Large intestine (tissue), 3 donors: ENCODE data around the gene MIP. TPM values are rescaled to one million over a fixed set of nuclear protein-coding genes. Genes with fewer than 3 reads are reported as not detected.
"Not testable (repeated sequence)": the region's sequence is repeated elsewhere in the genome, so short reads cannot be mapped to it uniquely, and the experiment has no call there.

Experiments
- DNase-seq, 2 donors: peaks; one replicate each; pipeline versions ENCODE4 v3.0.0 to v3.0.0-alpha.2; 2013
- H3K27ac ChIP-seq: one replicate; pipeline ENCODE4 v1.5.1; 2013; ENCODE audit warnings: low read length
- H3K27me3 ChIP-seq: 2 replicates; pipeline ENCODE4 v1.6.1; 2013; ENCODE audit warnings: low read length; ENCODE audit not compliant: control insufficient read depth, insufficient read depth
- H3K36me3 ChIP-seq: 2 replicates; pipeline ENCODE4 v1.6.1; 2013; ENCODE audit warnings: low read length; ENCODE audit not compliant: control insufficient read depth, insufficient read depth
- H3K4me1 ChIP-seq: one replicate; pipeline ENCODE4 v1.6.1; 2013; ENCODE audit warnings: low read length; ENCODE audit not compliant: control insufficient read depth, insufficient read depth
- H3K4me3 ChIP-seq: one replicate; pipeline ENCODE4 v1.5.1; 2013; ENCODE audit warnings: low read length
- H3K9me3 ChIP-seq: one replicate; pipeline ENCODE4 v1.6.1; 2013; ENCODE audit warnings: mild to moderate bottlenecking, low read depth, low read length, moderate library complexity; ENCODE audit not compliant: control insufficient read depth
- WGBS: methylation state at CpG from one replicate; pipeline ENCODE4 v1.1.5; 2013; ENCODE audit warnings: low lambda C conversion rate; ENCODE audit not compliant: insufficient coverage; 5-methylcytosine and 5-hydroxymethylcytosine counted together
- polyA plus RNA-seq: library from polyadenylated mRNA; unstranded; fragments of 120-200 nt; gene quantifications from one replicate; pipeline ENCODE4 v1.2.1, GENCODE V29; 2013

The MIP gene
- polyA plus RNA-seq, 1 donor = 0.24 TPM

- no peaks in the 10 kb centered on the region for H3K9me3 ChIP-seq
- H3K4me3 ChIP-seq = no peak overlapping the region
- peaks cover 5% of the 10 kb centered on the region for H3K4me1 ChIP-seq
- no peaks in the 10 kb centered on the region for H3K27me3 ChIP-seq
- peak; percentile 22 to 61 for DNase-seq
- no CpG with 5 or more reads among the region's 5 CpGs for WGBS
- H3K27ac ChIP-seq = no peak overlapping the region
- no peaks in the 10 kb centered on the region for H3K36me3 ChIP-seq
Observed at GRCh38 chr12:56408799-56409417, 45.5 kb downstream of the MIP start.

- H3K27me3 ChIP-seq, H3K27ac ChIP-seq: not testable (repeated sequence)
- WGBS = no CpG with 5 or more reads among the region's 3 CpGs
Observed at GRCh38 chr12:56404227-56404626, 50.2 kb downstream of the MIP start.

DNA sequence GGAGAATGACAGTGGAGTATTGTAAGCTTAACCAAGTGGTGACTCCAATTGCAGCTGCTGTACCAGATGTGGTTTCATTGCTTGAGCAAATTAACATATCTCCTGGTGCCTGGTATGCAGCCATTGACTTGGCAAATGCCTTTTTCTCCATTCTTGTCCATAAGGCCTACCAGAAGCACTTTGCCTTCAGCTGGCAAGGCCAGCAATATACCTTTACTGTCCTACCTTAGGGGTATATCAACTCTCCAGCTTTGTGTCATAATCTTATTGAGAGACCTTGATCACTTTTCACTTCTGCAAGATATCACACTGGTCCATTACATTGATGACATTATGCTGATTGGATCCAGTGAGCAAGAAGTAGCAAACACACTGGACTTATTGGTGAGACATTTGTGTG lies 52.8 kb downstream of the MIP start:
- not testable (repeated sequence) for H3K36me3 ChIP-seq, H3K27me3 ChIP-seq, DNase-seq, H3K9me3 ChIP-seq, H3K4me3 ChIP-seq, H3K4me1 ChIP-seq, H3K27ac ChIP-seq

More at GRCh38 chr12:56404227-56404626, 50.2 kb downstream of the MIP start:
- not testable (repeated sequence) for H3K9me3 ChIP-seq, H3K4me3 ChIP-seq, H3K4me1 ChIP-seq, DNase-seq, H3K36me3 ChIP-seq

DNA sequence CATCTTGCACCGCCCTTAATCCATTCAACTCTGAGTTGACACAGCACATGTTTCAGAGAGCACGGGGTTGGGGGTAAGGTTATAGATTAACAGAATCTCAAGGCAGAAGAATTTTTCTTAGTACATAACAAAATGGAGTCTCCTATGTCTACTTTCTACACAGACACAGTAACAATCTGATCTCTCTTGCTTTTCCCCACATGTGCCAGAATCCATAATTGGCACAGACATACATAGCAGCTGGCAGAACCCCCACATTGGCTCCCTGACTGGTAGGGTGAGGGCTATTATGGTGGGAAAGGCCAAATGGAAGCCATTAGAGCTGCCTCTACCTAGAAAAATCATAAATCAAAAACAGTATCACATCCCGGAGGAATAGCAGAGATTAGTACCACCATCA lies 53.3 kb downstream of the MIP start:
- DNase-seq, H3K4me3 ChIP-seq, H3K27ac ChIP-seq, H3K9me3 ChIP-seq, H3K4me1 ChIP-seq, H3K36me3 ChIP-seq, H3K27me3 ChIP-seq: not testable (repeated sequence)
- WGBS = no CpG with 5 or more reads among the region's 3 CpGs

Other genes with a start within 250 kb of the MIP start
- gene RNF41, start 232.7 kb downstream of the MIP start, polyA plus RNA-seq = 32.2 TPM
- gene NABP2, start 230.3 kb downstream of the MIP start, polyA plus RNA-seq = 29.1 TPM
- gene SLC39A5, start 224.6 kb downstream of the MIP start, polyA plus RNA-seq = 524 TPM
- 25.1 TPM for gene ANKRD52, start 196.3 kb downstream of the MIP start, polyA plus RNA-seq
- gene COQ10A, start 187.7 kb downstream of the MIP start, polyA plus RNA-seq = 12.1 TPM
- 143 TPM for gene CS, start 154.3 kb downstream of the MIP start, polyA plus RNA-seq
- 179 TPM for gene CNPY2, start 138.7 kb downstream of the MIP start, polyA plus RNA-seq
- gene PAN2, start 120.7 kb downstream of the MIP start, polyA plus RNA-seq = 85.5 TPM
- gene IL23A, start 115.8 kb downstream of the MIP start, polyA plus RNA-seq = 0.75 TPM
- gene STAT2, start 94.5 kb downstream of the MIP start, polyA plus RNA-seq = 124 TPM
- 0.06 TPM for gene APOF, start 91.8 kb downstream of the MIP start, polyA plus RNA-seq
- gene TIMELESS, start 5.2 kb downstream of the MIP start, polyA plus RNA-seq = 21.4 TPM
- gene SPRYD4, start 13.9 kb upstream of the MIP start, polyA plus RNA-seq = 4.7 TPM
- gene GLS2, start 33.5 kb upstream of the MIP start, polyA plus RNA-seq = 1.5 TPM
- gene RBMS2, start 67.2 kb upstream of the MIP start, polyA plus RNA-seq = 22.5 TPM
- 68.6 TPM for gene BAZ2A, start 175.7 kb upstream of the MIP start, polyA plus RNA-seq
- gene ATP5F1B, start 191.3 kb upstream of the MIP start, polyA plus RNA-seq = 583 TPM
- gene PTGES3, start 233.6 kb upstream of the MIP start, polyA plus RNA-seq = 238 TPM